Liver (tissue), 9 donors: ENCODE results near the gene ATP10A. TPM values are rescaled to one million over a fixed set of nuclear protein-coding genes. Genes with fewer than 3 reads are reported as not detected.
"Not testable (repeated sequence)": the region's sequence is repeated elsewhere in the genome, so short reads cannot be mapped to it uniquely, and the experiment has no call there.

Source experiments
- DNase-seq: peaks from one replicate; pipeline ENCODE4 v3.0.0-alpha.2; 2017; ENCODE audit warnings: low spot score
- H3K27ac ChIP-seq, 2 donors: one replicate each; pipeline ENCODE4 v1.7.0; 2013; ENCODE audit warnings: inconsistent platforms in 2 of 2, low read length in 2 of 2, control low read depth in 1 of 2, low read depth in 1 of 2, mild to moderate bottlenecking in 1 of 2
- H3K27me3 ChIP-seq, 4 donors: one replicate each; pipeline versions ENCODE4 v1.6.1 to v1.7.0; 2013; ENCODE audit warnings: low read length in 3 of 4, inconsistent platforms in 1 of 4, mild to moderate bottlenecking in 1 of 4, moderate library complexity in 1 of 4; ENCODE audit not compliant: control insufficient read depth in 4 of 4, insufficient read depth in 4 of 4
- H3K36me3 ChIP-seq, 4 donors: one replicate each; pipeline versions ENCODE4 v1.6.1 to v1.7.0; 2013; ENCODE audit warnings: low read length in 3 of 4, mild to moderate bottlenecking in 3 of 4, low read depth in 1 of 4, moderate library complexity in 1 of 4; ENCODE audit not compliant: control insufficient read depth in 4 of 4, insufficient read depth in 3 of 4
- H3K4me1 ChIP-seq, 4 donors: one replicate each; pipeline versions ENCODE4 v1.6.1 to v1.7.0; 2013; ENCODE audit warnings: low read length in 3 of 4, mild to moderate bottlenecking in 3 of 4, moderate library complexity in 1 of 4; ENCODE audit not compliant: control insufficient read depth in 4 of 4, insufficient read depth in 4 of 4
- H3K4me3 ChIP-seq, 3 donors: one replicate each; pipeline versions ENCODE4 v1.6.1 to v1.7.0; 2013; ENCODE audit warnings: low read length in 3 of 3, control low read depth in 1 of 3, low read depth in 1 of 3, mild to moderate bottlenecking in 1 of 3
- H3K9ac ChIP-seq, 2 donors: one replicate each; pipeline ENCODE4 v1.7.0; 2013; ENCODE audit warnings: low read length in 2 of 2, mild to moderate bottlenecking in 2 of 2, moderate library complexity in 2 of 2, control low read depth in 1 of 2, low read depth in 1 of 2
- H3K9me3 ChIP-seq, 4 donors: one replicate each; pipeline versions ENCODE4 v1.6.1 to v1.7.0; 2013; ENCODE audit warnings: low read length in 3 of 4; ENCODE audit not compliant: control insufficient read depth in 4 of 4
- ATF3 ChIP-seq: IDR thresholded peaks from 2 replicates; pipeline ENCODE4 v1.6.1; 2016; ENCODE audit warnings: antibody characterized with exemption
- CTCF ChIP-seq: fragments of 150-350 bp; IDR thresholded peaks from 2 replicates; pipeline ENCODE4 v1.5.1; 2017; ENCODE audit warnings: improper control_type of control experiment, low read depth, low read length; ENCODE audit not compliant: missing input control
- EGR1 ChIP-seq, 2 donors: IDR thresholded peaks; 2 replicates each; pipeline ENCODE4 v1.6.1; 2016 to 2018; ENCODE audit warnings: antibody characterized with exemption in 2 of 2, low read depth in 2 of 2
- FOXA1 ChIP-seq: IDR thresholded peaks from 2 replicates; pipeline ENCODE4 v1.6.1; 2016; ENCODE audit warnings: antibody characterized with exemption
- FOXA2 ChIP-seq: IDR thresholded peaks from 2 replicates; pipeline ENCODE4 v1.6.1; 2016; ENCODE audit warnings: antibody characterized with exemption
- GABPA ChIP-seq, 2 donors: IDR thresholded peaks in 1 of 2; conservative IDR thresholded peaks in 1 of 2; 2 replicates each; pipeline ENCODE4 v1.6.1; 2016; ENCODE audit warnings: antibody characterized with exemption in 2 of 2, mild to moderate bottlenecking in 1 of 2, moderate library complexity in 1 of 2
- HNF4A ChIP-seq, 2 donors: conservative IDR thresholded peaks; 2 replicates each; pipeline ENCODE4 v1.6.1; 2016; ENCODE audit warnings: antibody characterized with exemption in 2 of 2, mild to moderate bottlenecking in 2 of 2
- HNF4G ChIP-seq: IDR thresholded peaks from 2 replicates; pipeline ENCODE4 v1.6.1; 2016; ENCODE audit warnings: antibody characterized with exemption
- JUND ChIP-seq, 2 donors: IDR thresholded peaks; 2 replicates each; pipeline ENCODE4 v1.6.1; 2016; ENCODE audit warnings: antibody characterized with exemption in 2 of 2
- MAX ChIP-seq: IDR thresholded peaks from 2 replicates; pipeline ENCODE4 v1.6.1; 2016; ENCODE audit warnings: antibody characterized with exemption
- NR2F2 ChIP-seq: IDR thresholded peaks from 2 replicates; pipeline ENCODE4 v1.6.1; 2016; ENCODE audit warnings: antibody characterized with exemption
- RAD21 ChIP-seq, 2 donors: IDR thresholded peaks; 2 replicates each; pipeline ENCODE4 v1.6.1; 2016; ENCODE audit warnings: antibody characterized with exemption in 2 of 2, mild to moderate bottlenecking in 2 of 2
- REST ChIP-seq: IDR thresholded peaks from 2 replicates; pipeline ENCODE4 v1.6.1; 2016; ENCODE audit warnings: antibody characterized with exemption, mild to moderate bottlenecking
- RXRA ChIP-seq, 2 donors: IDR thresholded peaks; 2 replicates each; pipeline ENCODE4 v1.6.1; 2017 to 2018; ENCODE audit warnings: antibody characterized with exemption in 2 of 2, mild to moderate bottlenecking in 1 of 2
- SP1 ChIP-seq: IDR thresholded peaks from 2 replicates; pipeline ENCODE4 v1.6.1; 2018; ENCODE audit warnings: antibody characterized with exemption, mild to moderate bottlenecking
- TAF1 ChIP-seq: conservative IDR thresholded peaks from 2 replicates; pipeline ENCODE4 v1.6.1; 2016; ENCODE audit warnings: antibody characterized with exemption, mild to moderate bottlenecking
- YY1 ChIP-seq: IDR thresholded peaks from 2 replicates; pipeline ENCODE4 v1.6.1; 2016; ENCODE audit warnings: antibody characterized with exemption, mild to moderate bottlenecking
- ZBTB33 ChIP-seq: IDR thresholded peaks from 2 replicates; pipeline ENCODE4 v1.6.1; 2016; ENCODE audit warnings: antibody characterized with exemption
- WGBS: extraction: QIAGEN DNeasy Blood & Tissue Kit; methylation state at CpG from one replicate; pipeline ENCODE4 v1.1.7; 2013; 5-methylcytosine and 5-hydroxymethylcytosine counted together
- polyA plus RNA-seq, 2 donors: library from polyadenylated mRNA; stranded (reverse) in 1 of 2; unstranded in 1 of 2; fragments of 200-250 nt in 1 of 2; fragments of >200 nt in 1 of 2; fragmentation: Nextera tagmentation in 1 of 2; extraction: Ambion mirVana in 1 of 2; gene quantifications; one replicate each; pipeline versions ENCODE4 v1.2.1 to v1.2.3, GENCODE V29; 2013 to 2015
- total RNA-seq, 2 donors: library from RNA; depleted of rRNA; stranded (reverse); fragments of >200 nt; gene quantifications; one replicate each; pipeline ENCODE4 v1.2.3, GENCODE V29; 2014
- donor health status: healthy.
- donor health status: healthy.
- donor health status: healthy.
- donor health status: healthy.
- donor health status: healthy.

Gene ATP10A
- total and polyA plus RNA-seq, 4 donors = 0.22 to 1.8 (median 0.39) TPM

GRCh38 chr15:25859838-25860645 is 3.1 kb downstream of the ATP10A start:
- Histone ChIP-seq H3K4me3 (no peak overlapping the region), H3K4me1 (peaks cover 4 to 24% (median 10%) of the 10 kb centered on the region in 4 donors), H3K9ac (no peak overlapping the region)

GRCh38 chr15:25858952-25859760 is 4.0 kb downstream of the ATP10A start:
- H3K36me3 ChIP-seq = no peaks in the 10 kb centered on the region
- TF ChIP-seq HNF4G = no peak
- no peak for TF ChIP-seq HNF4A (conservative IDR thresholded peaks at IDR 0.05)
- no peak for TF ChIP-seq ATF3
- TF ChIP-seq FOXA1 = no peak
- TF ChIP-seq EGR1 (IDR thresholded peaks at IDR 0.05; ENCODE audit: low read depth in 2 of 2) = no peak
- TF ChIP-seq NR2F2 = no peak
- no peak for TF ChIP-seq CTCF
- no peak for TF ChIP-seq RAD21 (IDR thresholded peaks at IDR 0.05)
- TF ChIP-seq TAF1 = no peak
- no peak for TF ChIP-seq GABPA (IDR thresholded peaks at IDR 0.05 in 1 of 2, conservative IDR thresholded peaks at IDR 0.05 in 1 of 2)
- no peak for TF ChIP-seq RXRA (IDR thresholded peaks at IDR 0.05)
- TF ChIP-seq REST = no peak
- no peak for TF ChIP-seq FOXA2
- no peak for TF ChIP-seq SP1
- TF ChIP-seq JUND (IDR thresholded peaks at IDR 0.05) = no peak
- TF ChIP-seq MAX = no peak
- no peak for TF ChIP-seq YY1
- TF ChIP-seq ZBTB33 = no peak
- H3K9me3 ChIP-seq = no peaks in the 10 kb centered on the region
- peaks cover 0 to 5% (median 1%) of the 10 kb centered on the region in 4 donors for H3K27me3 ChIP-seq
- no peak for DNase-seq
- no peak overlapping the region for H3K9ac ChIP-seq
- H3K4me1 ChIP-seq = peaks cover 4 to 24% (median 10%) of the 10 kb centered on the region in 4 donors
- no peak overlapping the region for H3K4me3 ChIP-seq
- WGBS = 60% methylated on average over 13 of the region's 13 CpGs
- no peak overlapping the region for H3K27ac ChIP-seq

More at GRCh38 chr15:25859838-25860645, 3.1 kb downstream of the ATP10A start:
- 71% methylated on average over 15 of the region's 15 CpGs for WGBS
- TF ChIP-seq NR2F2 = peak; percentile 61
- no peak for TF ChIP-seq MAX
- H3K27me3 ChIP-seq = peaks cover 0 to 5% (median 1%) of the 10 kb centered on the region in 4 donors
- H3K9me3 ChIP-seq = no peaks in the 10 kb centered on the region
- no peaks in the 10 kb centered on the region for H3K36me3 ChIP-seq
- no peak overlapping the region for H3K27ac ChIP-seq
- no peak for DNase-seq

GRCh38 chr15:25856059-25856458 is 7.1 kb downstream of the ATP10A start:
- H3K4me1 ChIP-seq, H3K27me3 ChIP-seq, H3K9ac ChIP-seq, H3K4me3 ChIP-seq, H3K36me3 ChIP-seq, DNase-seq, H3K9me3 ChIP-seq, H3K27ac ChIP-seq: not testable (repeated sequence)
- 72% methylated on average over 5 of the region's 5 CpGs for WGBS
